ENCODE results near the gene NEURL1. TPM values are rescaled to one million over a fixed set of nuclear protein-coding genes. Genes with fewer than 3 reads are reported as not detected.

NEURL1 gene
- polyA plus RNA-seq, 4 donors, result 14.6 to 48.6 (median 20.8) TPM

GRCh38 chr10:103635580-103635979 lies 142.1 kb downstream of the NEURL1 start:
- H3K4me3 ChIP-seq (ENCODE audit: low read depth in 1 of 3, low read length in 3 of 3), result no peak overlapping the region
- peaks cover 0 to 72% (median 0%) of the 10 kb centered on the region in 3 donors for H3K36me3 ChIP-seq (ENCODE audit: control insufficient read depth in 3 of 3, insufficient read depth in 2 of 3, low read depth in 1 of 3, low read length in 3 of 3)
- peaks cover 0 to 7% (median 0%) of the 10 kb centered on the region in 3 donors for H3K4me1 ChIP-seq (ENCODE audit: control insufficient read depth in 3 of 3, insufficient read depth in 2 of 3, low read depth in 1 of 3, low read length in 2 of 3)
- H3K27ac ChIP-seq (ENCODE audit: low read depth in 1 of 3, low read length in 2 of 3), result no peak overlapping the region
- no peaks in the 10 kb centered on the region for H3K9me3 ChIP-seq (ENCODE audit: control insufficient read depth in 2 of 2, insufficient read depth in 1 of 2, low read depth in 1 of 2, low read length in 1 of 2)
- no peak for DNase-seq
- 70 to 73% (median 71%) methylated on average over 5 of the region's 5 CpGs for WGBS, 3 donors
- FAIRE-seq, result no peak
- no peaks in the 10 kb centered on the region for H3K27me3 ChIP-seq (ENCODE audit: control insufficient read depth in 3 of 3, insufficient read depth in 3 of 3, low read length in 3 of 3)

DNA sequence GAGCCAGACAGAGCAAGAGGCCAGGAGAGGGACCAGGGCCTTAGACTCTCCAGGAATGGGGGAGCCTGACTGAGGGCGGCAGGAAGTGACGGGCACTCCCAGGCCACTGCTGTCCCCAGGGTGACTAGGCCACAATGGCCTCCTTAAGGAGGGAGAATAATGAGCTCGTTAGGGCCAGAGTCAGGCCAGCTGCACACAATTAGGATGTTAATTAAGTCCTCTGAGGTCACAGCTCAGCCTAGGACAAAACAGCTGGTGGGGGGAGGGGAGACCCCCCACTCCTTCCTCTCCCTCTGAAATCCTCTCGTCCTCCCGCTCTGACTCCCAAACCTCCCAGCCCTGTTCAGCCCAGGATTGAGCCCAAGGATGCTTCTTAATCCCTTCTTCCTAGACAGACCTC lies 143.0 kb downstream of the NEURL1 start:
- no peaks in the 10 kb centered on the region for H3K27me3 ChIP-seq (ENCODE audit: control insufficient read depth in 3 of 3, insufficient read depth in 3 of 3, low read length in 3 of 3)
- no peaks in the 10 kb centered on the region for H3K9me3 ChIP-seq (ENCODE audit: control insufficient read depth in 2 of 2, insufficient read depth in 1 of 2, low read depth in 1 of 2, low read length in 1 of 2)
- no peak for FAIRE-seq
- DNase-seq, result no peak
- H3K4me3 ChIP-seq (ENCODE audit: low read depth in 1 of 3, low read length in 3 of 3), result no peak overlapping the region
- no peak overlapping the region for H3K27ac ChIP-seq (ENCODE audit: low read depth in 1 of 3, low read length in 2 of 3)
- peaks cover 0 to 79% (median 0%) of the 10 kb centered on the region in 3 donors for H3K36me3 ChIP-seq (ENCODE audit: control insufficient read depth in 3 of 3, insufficient read depth in 2 of 3, low read depth in 1 of 3, low read length in 3 of 3)
- WGBS, 3 donors, result 83 to 91% (median 87%) methylated on average over 5 of the region's 5 CpGs
- peaks cover 0 to 7% (median 0%) of the 10 kb centered on the region in 3 donors for H3K4me1 ChIP-seq (ENCODE audit: control insufficient read depth in 3 of 3, insufficient read depth in 2 of 3, low read depth in 1 of 3, low read length in 2 of 3)

DNA sequence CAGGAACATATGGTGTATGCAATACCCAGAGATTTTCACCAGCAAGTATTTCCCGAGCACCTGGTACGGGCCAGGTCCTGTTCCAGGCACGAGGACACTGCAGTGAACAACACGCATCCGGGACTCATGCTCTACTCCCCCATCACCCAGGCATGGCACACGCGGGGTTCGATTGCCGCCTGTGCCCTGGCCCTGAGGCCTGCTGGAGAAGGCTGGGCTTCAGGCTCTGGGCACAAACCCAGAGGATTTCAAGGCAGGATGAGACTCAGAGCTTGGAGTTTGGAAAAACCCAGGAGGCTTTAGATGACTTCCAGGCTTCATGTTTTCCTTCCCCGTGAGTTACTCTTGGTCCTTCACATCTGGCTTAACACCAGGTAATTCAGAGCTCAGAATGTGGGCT lies 143.5 kb downstream of the NEURL1 start:
- no peaks in the 10 kb centered on the region for H3K9me3 ChIP-seq (ENCODE audit: control insufficient read depth in 2 of 2, insufficient read depth in 1 of 2, low read depth in 1 of 2, low read length in 1 of 2)
- H3K27ac ChIP-seq (ENCODE audit: low read depth in 1 of 3, low read length in 2 of 3), result peak overlapping the region in 2 of 3 donors; percentile 7 to 48
- peaks cover 0 to 76% (median 0%) of the 10 kb centered on the region in 3 donors for H3K36me3 ChIP-seq (ENCODE audit: control insufficient read depth in 3 of 3, insufficient read depth in 2 of 3, low read depth in 1 of 3, low read length in 3 of 3)
- 79 to 95% (median 92%) methylated on average over 10 of the region's 10 CpGs for WGBS, 3 donors
- H3K4me1 ChIP-seq (ENCODE audit: control insufficient read depth in 3 of 3, insufficient read depth in 2 of 3, low read depth in 1 of 3, low read length in 2 of 3), result peaks cover 0 to 11% (median 0%) of the 10 kb centered on the region in 3 donors
- no peak overlapping the region for H3K4me3 ChIP-seq (ENCODE audit: low read depth in 1 of 3, low read length in 3 of 3)
- no peaks in the 10 kb centered on the region for H3K27me3 ChIP-seq (ENCODE audit: control insufficient read depth in 3 of 3, insufficient read depth in 3 of 3, low read length in 3 of 3)
- no peak for DNase-seq
- no peak for FAIRE-seq

DNA sequence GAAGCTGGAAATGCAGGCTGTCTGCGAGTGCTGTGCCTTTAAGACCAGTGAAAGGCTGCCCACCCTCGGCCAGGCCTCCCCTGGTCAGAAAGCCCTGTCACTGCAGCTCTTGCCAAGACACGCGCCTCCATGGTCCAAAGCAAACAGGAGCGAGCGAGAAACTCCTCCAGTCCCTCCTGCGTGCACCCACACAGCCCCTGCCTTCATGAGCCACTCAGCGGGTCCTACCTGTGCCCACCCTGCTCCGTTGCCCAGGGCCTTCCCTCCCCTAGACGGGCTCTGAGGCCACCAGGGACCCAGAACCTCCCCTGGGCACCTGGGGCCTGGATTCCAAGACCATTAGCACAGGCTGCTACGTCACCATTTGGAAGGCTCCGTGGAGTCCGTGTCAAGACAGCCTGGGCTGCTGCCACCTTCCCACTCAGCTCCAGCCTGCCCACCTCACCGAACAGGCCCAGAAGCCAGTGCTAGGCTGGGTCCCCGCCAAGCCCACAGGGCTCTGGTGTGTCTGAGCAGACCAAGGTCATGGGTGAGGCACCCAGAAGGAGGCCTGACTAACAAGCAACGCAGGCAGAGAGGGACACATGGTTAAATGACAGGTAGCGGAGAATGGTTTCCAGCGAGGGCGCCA lies 144.5 kb downstream of the NEURL1 start:
- Histone ChIP-seq H3K9me3 (ENCODE audit: control insufficient read depth in 2 of 2, insufficient read depth in 1 of 2, low read depth in 1 of 2, low read length in 1 of 2) (no peaks in the 10 kb centered on the region), H3K4me3 (ENCODE audit: low read depth in 1 of 3, low read length in 3 of 3) (no peak overlapping the region), H3K27ac (ENCODE audit: low read depth in 1 of 3, low read length in 2 of 3) (peak overlapping the region in 2 of 3 donors; percentile 42 to 48), H3K27me3 (ENCODE audit: control insufficient read depth in 3 of 3, insufficient read depth in 3 of 3, low read length in 3 of 3) (no peaks in the 10 kb centered on the region), H3K36me3 (ENCODE audit: control insufficient read depth in 3 of 3, insufficient read depth in 2 of 3, low read depth in 1 of 3, low read length in 3 of 3) (peaks cover 0 to 72% (median 0%) of the 10 kb centered on the region in 3 donors), H3K4me1 (ENCODE audit: control insufficient read depth in 3 of 3, insufficient read depth in 2 of 3, low read depth in 1 of 3, low read length in 2 of 3) (peaks cover 0 to 15% (median 0%) of the 10 kb centered on the region in 3 donors)
- WGBS, 3 donors, result 71 to 82% (median 76%) methylated on average over 19 of the region's 19 CpGs
- FAIRE-seq, result no peak
- DNase-seq, result no peak

GRCh38 chr10:103638948-103639347 lies 145.4 kb downstream of the NEURL1 start:
- no peak for FAIRE-seq
- no peak overlapping the region for H3K4me3 ChIP-seq (ENCODE audit: low read depth in 1 of 3, low read length in 3 of 3)
- no peak for DNase-seq
- H3K9me3 ChIP-seq (ENCODE audit: control insufficient read depth in 2 of 2, insufficient read depth in 1 of 2, low read depth in 1 of 2, low read length in 1 of 2), result no peaks in the 10 kb centered on the region
- 88 to 91% (median 89%) methylated on average over 8 of the region's 8 CpGs for WGBS, 3 donors
- no peaks in the 10 kb centered on the region for H3K27me3 ChIP-seq (ENCODE audit: control insufficient read depth in 3 of 3, insufficient read depth in 3 of 3, low read length in 3 of 3)
- no peak overlapping the region for H3K27ac ChIP-seq (ENCODE audit: low read depth in 1 of 3, low read length in 2 of 3)
- H3K36me3 ChIP-seq (ENCODE audit: control insufficient read depth in 3 of 3, insufficient read depth in 2 of 3, low read depth in 1 of 3, low read length in 3 of 3), result peaks cover 0 to 75% (median 0%) of the 10 kb centered on the region in 3 donors
- peaks cover 0 to 15% (median 0%) of the 10 kb centered on the region in 3 donors for H3K4me1 ChIP-seq (ENCODE audit: control insufficient read depth in 3 of 3, insufficient read depth in 2 of 3, low read depth in 1 of 3, low read length in 2 of 3)

DNA sequence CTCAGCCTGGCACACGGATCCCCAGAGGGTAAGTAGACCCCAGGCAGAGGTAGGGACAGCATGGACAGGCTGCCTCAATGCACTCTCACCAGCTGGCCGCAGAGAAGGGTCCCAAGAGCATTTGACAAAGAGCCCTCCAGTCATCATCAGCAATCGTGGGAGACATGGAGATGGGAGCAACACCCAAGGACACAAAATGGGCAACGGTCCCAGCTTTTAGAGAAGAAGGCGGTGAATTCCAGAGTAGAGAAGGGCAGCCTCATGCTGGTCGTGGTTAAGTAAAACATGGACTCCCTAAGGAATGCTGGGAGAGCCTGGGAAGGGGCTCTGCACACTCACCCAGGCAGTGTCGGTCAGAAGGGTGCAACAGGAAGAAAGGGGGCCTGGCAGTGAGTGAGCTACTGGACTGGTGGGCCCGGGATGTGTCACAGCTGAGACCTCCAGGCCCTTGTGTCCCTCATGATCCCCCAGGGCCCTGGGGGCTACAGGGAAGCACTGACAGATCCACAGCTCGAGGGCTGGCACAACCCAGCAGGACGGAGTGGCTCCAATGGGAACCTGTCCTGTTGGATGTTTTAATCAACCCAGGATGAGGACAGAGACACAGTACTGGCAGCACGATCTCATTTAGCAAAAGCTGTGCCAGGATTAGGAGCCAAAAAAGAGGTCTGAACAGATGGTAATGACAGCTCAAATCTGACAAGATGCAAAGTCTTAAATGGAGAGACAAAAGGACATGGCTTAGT lies 147.1 kb downstream of the NEURL1 start:
- Histone ChIP-seq H3K27me3 (ENCODE audit: control insufficient read depth in 3 of 3, insufficient read depth in 3 of 3, low read length in 3 of 3) (no peaks in the 10 kb centered on the region), H3K9me3 (ENCODE audit: control insufficient read depth in 2 of 2, insufficient read depth in 1 of 2, low read depth in 1 of 2, low read length in 1 of 2) (no peaks in the 10 kb centered on the region), H3K4me1 (ENCODE audit: control insufficient read depth in 3 of 3, insufficient read depth in 2 of 3, low read depth in 1 of 3, low read length in 2 of 3) (peaks cover 0 to 26% (median 0%) of the 10 kb centered on the region in 3 donors), H3K4me3 (ENCODE audit: low read depth in 1 of 3, low read length in 3 of 3) (no peak overlapping the region), H3K27ac (ENCODE audit: low read depth in 1 of 3, low read length in 2 of 3) (peak overlapping the region in 1 of 3 donors; percentile 45), H3K36me3 (ENCODE audit: control insufficient read depth in 3 of 3, insufficient read depth in 2 of 3, low read depth in 1 of 3, low read length in 3 of 3) (peaks cover 0 to 71% (median 0%) of the 10 kb centered on the region in 3 donors)
- no peak for FAIRE-seq
- WGBS, 3 donors, result 66 to 81% (median 76%) methylated on average over 11 of the region's 11 CpGs
- DNase-seq, result no peak

DNA sequence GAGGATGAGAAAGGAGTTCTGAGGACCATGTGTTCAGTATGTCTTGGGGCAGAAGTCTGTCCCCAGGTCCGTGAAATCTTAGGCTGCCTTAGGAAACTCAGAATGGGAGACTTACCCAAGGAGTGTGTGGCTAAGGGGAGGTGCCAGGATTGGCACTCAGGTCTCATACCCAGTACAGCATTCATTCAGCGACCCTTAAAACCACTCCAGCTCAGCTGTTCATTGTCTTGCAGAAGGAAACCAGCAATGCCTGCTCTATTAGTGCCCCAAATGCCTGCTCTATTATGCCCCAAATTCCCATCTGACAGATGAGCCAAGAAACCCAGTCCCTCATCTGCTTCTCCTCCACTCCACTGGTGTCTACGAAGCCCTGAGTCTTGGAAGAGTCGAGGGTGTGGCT lies 147.8 kb downstream of the NEURL1 start:
- no peak for FAIRE-seq
- peak overlapping the region in 1 of 3 donors; percentile 34 for H3K27ac ChIP-seq (ENCODE audit: low read depth in 1 of 3, low read length in 2 of 3)
- peaks cover 0 to 27% (median 0%) of the 10 kb centered on the region in 3 donors for H3K4me1 ChIP-seq (ENCODE audit: control insufficient read depth in 3 of 3, insufficient read depth in 2 of 3, low read depth in 1 of 3, low read length in 2 of 3)
- DNase-seq, result no peak
- no peak overlapping the region for H3K4me3 ChIP-seq (ENCODE audit: low read depth in 1 of 3, low read length in 3 of 3)
- 84 to 89% (median 88%) methylated on average over 4 of the region's 4 CpGs for WGBS, 3 donors
- peaks cover 0 to 72% (median 0%) of the 10 kb centered on the region in 3 donors for H3K36me3 ChIP-seq (ENCODE audit: control insufficient read depth in 3 of 3, insufficient read depth in 2 of 3, low read depth in 1 of 3, low read length in 3 of 3)
- H3K27me3 ChIP-seq (ENCODE audit: control insufficient read depth in 3 of 3, insufficient read depth in 3 of 3, low read length in 3 of 3), result no peaks in the 10 kb centered on the region
- H3K9me3 ChIP-seq (ENCODE audit: control insufficient read depth in 2 of 2, insufficient read depth in 1 of 2, low read depth in 1 of 2, low read length in 1 of 2), result no peaks in the 10 kb centered on the region

Measured in small intestine (tissue), 7 donors.